Thoracic aorta (tissue), 2 donors: ENCODE measurements around the gene IL23R. TPM values are rescaled to one million over a fixed set of nuclear protein-coding genes. Genes with fewer than 3 reads are reported as not detected.

Experiments used
- ATAC-seq: fragments of 150-250 bp; one replicate; pipeline ENCODE4 v1.8.0; 2017; ENCODE audit warnings: low read depth; ENCODE audit not compliant: insufficient number of reproducible peaks, low FRiP score
- DNase-seq: peaks from one replicate; pipeline ENCODE4 v3.0.0-alpha.2; 2020; ENCODE audit warnings: low spot score
- H3K27ac ChIP-seq, 2 donors: fragments of 200-600 bp; sonication (generic); 1 replicate in 1 of 2; 2 replicates in 1 of 2; pipeline ENCODE4 v1.5.1; 2016; ENCODE audit warnings: mild to moderate bottlenecking in 2 of 2, moderate library complexity in 2 of 2
- H3K27me3 ChIP-seq: fragments of 200-600 bp; sonication (generic); replicated peaks from 2 replicates; pipeline ENCODE4 v1.6.0; 2016; ENCODE audit warnings: mild to moderate bottlenecking; ENCODE audit not compliant: insufficient read depth
- H3K36me3 ChIP-seq: fragments of 200-600 bp; sonication (generic); one replicate; pipeline ENCODE4 v1.5.1; 2016
- H3K4me1 ChIP-seq, 2 donors: fragments of 200-600 bp; sonication (generic); 1 replicate in 1 of 2; 2 replicates in 1 of 2; pipeline versions ENCODE4 v1.5.1 to v1.6.0; 2016; ENCODE audit warnings: low read depth in 2 of 2, mild to moderate bottlenecking in 1 of 2; ENCODE audit not compliant: control insufficient read depth in 1 of 2
- H3K4me3 ChIP-seq: fragments of 200-600 bp; sonication (generic); 2 replicates; pipeline ENCODE4 v1.5.1; 2016; ENCODE audit warnings: mild to moderate bottlenecking
- H3K9me3 ChIP-seq: fragments of 200-600 bp; sonication (generic); 2 replicates; pipeline ENCODE4 v1.5.1; 2016
- total RNA-seq, 2 donors: library from RNA; depleted of rRNA; stranded (reverse); fragments of >200 nt; gene quantifications; one replicate each; pipeline versions ENCODE4 v1.1.0 to v1.2.3, GENCODE V29; 2016
- TF ChIP-seq, protein P1 (sequence below): fragments of 200-600 bp; sonication (generic); IDR thresholded peaks from one replicate; pipeline ENCODE4 v1.5.1; 2019; ENCODE audit warnings: antibody characterized with exemption

Gene IL23R
- total RNA-seq, 2 donors from 2014 or later = not detected

- TF ChIP-seq, protein P1, sequence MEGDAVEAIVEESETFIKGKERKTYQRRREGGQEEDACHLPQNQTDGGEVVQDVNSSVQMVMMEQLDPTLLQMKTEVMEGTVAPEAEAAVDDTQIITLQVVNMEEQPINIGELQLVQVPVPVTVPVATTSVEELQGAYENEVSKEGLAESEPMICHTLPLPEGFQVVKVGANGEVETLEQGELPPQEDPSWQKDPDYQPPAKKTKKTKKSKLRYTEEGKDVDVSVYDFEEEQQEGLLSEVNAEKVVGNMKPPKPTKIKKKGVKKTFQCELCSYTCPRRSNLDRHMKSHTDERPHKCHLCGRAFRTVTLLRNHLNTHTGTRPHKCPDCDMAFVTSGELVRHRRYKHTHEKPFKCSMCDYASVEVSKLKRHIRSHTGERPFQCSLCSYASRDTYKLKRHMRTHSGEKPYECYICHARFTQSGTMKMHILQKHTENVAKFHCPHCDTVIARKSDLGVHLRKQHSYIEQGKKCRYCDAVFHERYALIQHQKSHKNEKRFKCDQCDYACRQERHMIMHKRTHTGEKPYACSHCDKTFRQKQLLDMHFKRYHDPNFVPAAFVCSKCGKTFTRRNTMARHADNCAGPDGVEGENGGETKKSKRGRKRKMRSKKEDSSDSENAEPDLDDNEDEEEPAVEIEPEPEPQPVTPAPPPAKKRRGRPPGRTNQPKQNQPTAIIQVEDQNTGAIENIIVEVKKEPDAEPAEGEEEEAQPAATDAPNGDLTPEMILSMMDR = no peak
- DNase-seq (no peak), ATAC-seq (no peak)
- Histone ChIP-seq H3K4me1 (no peaks in the 10 kb centered on the region), H3K4me3 (no peak overlapping the region), H3K36me3 (no peaks in the 10 kb centered on the region), H3K27me3 (no peaks in the 10 kb centered on the region), H3K9me3 (no peaks in the 10 kb centered on the region), H3K27ac (no peak overlapping the region)
Observed at GRCh38 chr1:67274623-67275325, 108.5 kb downstream of the IL23R start.

- no peak for ATAC-seq
- TF ChIP-seq, protein P1 = no peak
Observed at GRCh38 chr1:67280696-67281095, 114.4 kb downstream of the IL23R start.

DNA sequence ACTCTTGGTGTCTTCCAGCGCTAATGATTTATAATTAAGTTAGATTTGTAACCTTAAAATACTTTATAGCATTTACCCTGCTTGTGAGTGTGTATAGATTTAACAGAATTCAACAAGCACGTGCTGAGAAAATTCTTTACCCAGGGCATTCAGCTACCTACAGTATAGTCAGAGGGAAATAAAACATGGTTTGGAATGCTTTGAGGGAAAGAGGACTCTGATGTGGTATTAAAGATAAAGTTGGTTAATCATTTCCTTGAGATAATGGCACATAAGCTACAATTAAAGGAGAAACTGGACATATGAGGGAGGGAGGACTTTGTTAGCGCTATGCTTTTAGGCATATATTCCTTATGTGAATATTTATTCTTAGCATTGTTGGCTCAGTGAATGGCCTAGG, 115.0 kb downstream of the IL23R start:
- Histone ChIP-seq H3K4me3 (no peak overlapping the region), H3K36me3 (no peaks in the 10 kb centered on the region), H3K27me3 (no peaks in the 10 kb centered on the region), H3K4me1 (no peaks in the 10 kb centered on the region), H3K27ac (no peak overlapping the region), H3K9me3 (no peaks in the 10 kb centered on the region)
- ATAC-seq (no peak), DNase-seq (no peak)
- TF ChIP-seq, protein P1 = no peak

More at GRCh38 chr1:67280696-67281095, 114.4 kb downstream of the IL23R start:
- Histone ChIP-seq H3K27me3 (no peaks in the 10 kb centered on the region), H3K27ac (no peak overlapping the region), H3K4me1 (no peaks in the 10 kb centered on the region), H3K9me3 (no peaks in the 10 kb centered on the region), H3K4me3 (no peak overlapping the region), H3K36me3 (no peaks in the 10 kb centered on the region)
- DNase-seq = no peak

DNA sequence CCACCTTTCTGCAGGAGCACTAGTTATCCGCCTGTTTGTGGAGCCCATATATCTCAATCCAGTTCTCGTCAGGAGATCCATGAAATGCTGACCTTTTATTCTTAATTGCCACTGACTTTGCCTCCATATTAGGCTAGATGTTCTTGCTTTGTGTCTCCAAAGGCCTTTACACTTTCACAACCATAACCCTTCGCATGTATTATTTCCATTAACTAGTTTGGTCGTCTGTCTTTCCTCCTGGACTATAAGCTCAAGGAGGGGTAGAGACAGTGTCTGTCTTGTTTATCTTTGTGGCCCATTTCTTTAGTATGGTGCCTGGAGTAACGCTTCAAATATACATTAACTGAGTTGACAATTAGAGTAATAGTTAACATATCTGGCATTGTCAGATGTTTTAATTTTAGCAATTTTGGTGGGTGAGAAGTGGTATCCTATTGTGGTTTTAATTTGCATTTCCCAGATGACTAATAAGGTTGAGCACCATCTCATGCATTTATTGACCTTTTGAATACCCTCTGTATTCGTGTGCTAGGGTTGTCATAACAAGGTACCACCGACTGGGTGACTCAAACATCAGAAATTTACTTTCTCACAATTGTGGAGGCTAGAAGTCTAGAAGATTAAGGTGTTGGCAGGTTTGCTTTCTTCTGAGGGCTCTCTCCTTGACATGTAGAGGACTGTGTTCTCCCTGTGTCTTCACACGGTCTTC, 119.7 kb downstream of the IL23R start:
- no peaks in the 10 kb centered on the region for H3K27me3 ChIP-seq
- no peak overlapping the region for H3K4me3 ChIP-seq
- H3K36me3 ChIP-seq = no peaks in the 10 kb centered on the region
- no peaks in the 10 kb centered on the region for H3K4me1 ChIP-seq
- H3K9me3 ChIP-seq = no peaks in the 10 kb centered on the region
- ATAC-seq = no peak
- H3K27ac ChIP-seq = no peak overlapping the region
- TF ChIP-seq, protein P1 = no peak
- no peak for DNase-seq

- no peak overlapping the region for H3K27ac ChIP-seq
- TF ChIP-seq, protein P1 = no peak
- no peaks in the 10 kb centered on the region for H3K27me3 ChIP-seq
- H3K9me3 ChIP-seq = no peaks in the 10 kb centered on the region
- ATAC-seq = no peak
- H3K36me3 ChIP-seq = no peaks in the 10 kb centered on the region
- no peaks in the 10 kb centered on the region for H3K4me1 ChIP-seq
- H3K4me3 ChIP-seq = no peak overlapping the region
- no peak for DNase-seq
Observed at GRCh38 chr1:67290236-67290635, 124.0 kb downstream of the IL23R start.
